ENCODE data around the gene DGKD.

Gene DGKD

GRCh38 chr2:233463586-233463985 lies 109.3 kb downstream of the DGKD start:
- Mint-ChIP-seq H3K9me3 (no peaks in the 10 kb centered on the region), H3K4me3 (no peak overlapping the region), H3K4me1 (peaks cover 0 to 3% of the 10 kb centered on the region in 2 donors), H3K27ac (peak overlapping the region; percentile 83), H3K36me3 (peaks cover 59 to 66% of the 10 kb centered on the region in 2 donors), H3K27me3 (no peaks in the 10 kb centered on the region)
- DNase-seq (no peak), ATAC-seq (replicated peaks) (no peak)

GRCh38 chr2:233464056-233464455 lies 109.8 kb downstream of the DGKD start:
- DNase-seq (no peak), ATAC-seq (replicated peaks) (no peak)
- Mint-ChIP-seq H3K36me3 (peaks cover 59 to 69% of the 10 kb centered on the region in 2 donors), H3K9me3 (no peaks in the 10 kb centered on the region), H3K27ac (peak overlapping the region; percentile 83), H3K4me3 (no peak overlapping the region), H3K27me3 (no peaks in the 10 kb centered on the region), H3K4me1 (peaks cover 0 to 3% of the 10 kb centered on the region in 2 donors)

DNA sequence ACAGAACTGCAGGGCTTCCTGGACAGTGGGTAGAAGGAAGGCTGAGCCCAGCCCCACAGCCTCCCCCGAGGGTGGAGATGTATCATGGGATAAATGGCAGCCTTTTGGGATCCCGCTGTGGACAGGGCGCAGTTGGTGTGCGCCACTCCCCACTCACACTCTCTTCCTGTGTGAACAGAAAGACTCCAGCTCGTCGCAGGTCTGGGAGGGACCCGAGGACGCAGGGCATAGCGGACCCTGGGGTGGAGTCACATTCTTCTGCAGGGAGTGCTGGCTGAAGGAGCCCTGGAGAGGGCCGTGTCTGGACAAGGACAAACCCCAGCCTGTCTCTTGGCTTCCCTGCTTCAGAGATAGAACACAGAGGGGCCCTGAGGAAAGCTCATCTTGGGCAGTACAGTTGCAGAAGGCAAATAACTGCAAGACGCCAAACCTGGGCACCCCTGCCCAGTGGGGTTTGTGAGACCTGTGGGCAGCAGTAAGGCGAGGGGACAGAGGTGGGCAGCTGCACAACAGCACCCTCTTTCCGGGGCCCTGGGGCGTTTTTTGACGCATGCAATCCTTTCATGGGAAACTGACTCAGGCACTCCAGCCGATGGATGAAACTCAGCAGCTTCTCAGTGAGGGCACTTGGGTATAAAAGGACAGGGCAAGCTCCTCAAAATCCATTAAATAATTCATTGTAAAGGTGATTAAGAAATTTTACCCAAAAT lies 110.4 kb downstream of the DGKD start:
- peak overlapping the region; percentile 83 for H3K27ac Mint-ChIP-seq
- DNase-seq, result no peak
- H3K27me3 Mint-ChIP-seq, result no peaks in the 10 kb centered on the region
- H3K36me3 Mint-ChIP-seq, result peaks cover 63 to 69% of the 10 kb centered on the region in 2 donors
- H3K4me3 Mint-ChIP-seq, result no peak overlapping the region
- no peak for ATAC-seq (replicated peaks)
- no peaks in the 10 kb centered on the region for H3K9me3 Mint-ChIP-seq
- H3K4me1 Mint-ChIP-seq, result peaks cover 0 to 3% of the 10 kb centered on the region in 2 donors

DNA sequence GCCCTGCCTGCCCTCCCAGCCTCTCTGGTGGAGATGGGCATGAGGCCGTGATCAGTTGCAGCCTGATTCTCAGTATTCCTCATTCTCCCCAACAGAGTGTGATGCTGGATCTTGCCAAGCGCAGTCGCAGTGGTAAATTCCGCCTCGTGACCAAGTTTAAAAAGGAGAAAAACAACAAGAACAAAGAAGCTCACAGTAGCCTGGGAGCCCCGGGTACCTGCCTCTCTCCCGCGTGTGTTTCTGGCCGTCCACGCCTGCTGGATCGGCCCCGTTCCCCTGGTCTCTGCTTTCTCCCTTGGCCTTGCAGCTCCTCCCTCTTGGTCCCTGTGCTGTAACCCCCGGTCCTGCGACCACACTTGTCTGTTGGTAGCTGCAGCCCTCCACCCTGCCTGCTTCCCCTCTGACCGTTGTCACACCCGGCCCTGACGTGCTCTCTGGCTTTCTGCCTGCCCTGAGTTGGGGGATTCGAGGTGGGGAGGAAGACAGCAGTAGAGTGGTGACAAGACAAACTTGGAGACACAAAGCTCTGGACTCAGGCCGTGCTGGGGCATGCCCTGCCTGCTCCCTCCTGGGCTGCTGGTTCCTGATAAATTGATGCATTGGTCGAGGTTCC lies 112.8 kb downstream of the DGKD start:
- no peaks in the 10 kb centered on the region for H3K27me3 Mint-ChIP-seq
- H3K36me3 Mint-ChIP-seq, result peaks cover 73 to 76% of the 10 kb centered on the region in 2 donors
- ATAC-seq (replicated peaks), result no peak
- peaks cover 0 to 3% of the 10 kb centered on the region in 2 donors for H3K4me1 Mint-ChIP-seq
- no peaks in the 10 kb centered on the region for H3K9me3 Mint-ChIP-seq
- DNase-seq, result no peak
- peak overlapping the region; percentile 5 for H3K27ac Mint-ChIP-seq
- H3K4me3 Mint-ChIP-seq, result no peak overlapping the region

DNA sequence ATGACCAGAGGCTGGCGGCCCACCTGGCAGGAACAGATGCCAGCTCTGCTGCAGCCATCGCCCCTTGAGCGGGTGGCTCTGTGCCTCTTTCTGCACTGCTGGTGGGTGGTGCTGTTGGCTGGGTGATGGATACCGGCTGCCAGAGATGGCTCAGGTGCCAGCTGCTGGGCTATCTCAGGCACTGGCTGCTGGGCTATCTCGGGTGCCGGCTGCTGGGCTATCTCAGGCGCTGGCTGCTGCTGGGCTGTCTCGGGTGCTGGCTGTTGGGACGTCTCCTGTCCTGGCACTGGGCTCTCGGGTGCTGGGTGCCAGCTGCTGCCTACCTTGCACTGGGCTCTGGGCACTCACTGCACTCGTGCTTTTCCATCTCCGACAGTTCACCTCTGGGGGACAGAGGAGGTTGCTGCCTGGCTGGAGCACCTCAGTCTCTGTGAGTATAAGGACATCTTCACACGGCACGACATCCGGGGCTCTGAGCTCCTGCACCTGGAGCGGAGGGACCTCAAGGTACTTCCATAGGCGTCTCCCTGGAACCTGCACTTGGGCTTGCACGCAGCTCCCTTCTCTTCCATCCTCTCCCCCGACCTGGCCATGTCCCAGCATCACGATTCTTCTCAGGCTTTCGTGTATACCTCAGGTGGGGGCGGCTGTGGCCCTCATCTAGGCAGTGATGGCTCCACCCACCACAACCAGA lies 113.9 kb downstream of the DGKD start:
- Mint-ChIP-seq H3K36me3 (peaks cover 76 to 78% of the 10 kb centered on the region in 2 donors), H3K9me3 (peaks cover 0 to 4% of the 10 kb centered on the region in 2 donors), H3K4me3 (no peak overlapping the region), H3K27me3 (no peaks in the 10 kb centered on the region), H3K27ac (peak overlapping the region; percentile 56), H3K4me1 (peaks cover 0 to 3% of the 10 kb centered on the region in 2 donors)
- DNase-seq, result no peak
- no peak for ATAC-seq (replicated peaks)

DNA sequence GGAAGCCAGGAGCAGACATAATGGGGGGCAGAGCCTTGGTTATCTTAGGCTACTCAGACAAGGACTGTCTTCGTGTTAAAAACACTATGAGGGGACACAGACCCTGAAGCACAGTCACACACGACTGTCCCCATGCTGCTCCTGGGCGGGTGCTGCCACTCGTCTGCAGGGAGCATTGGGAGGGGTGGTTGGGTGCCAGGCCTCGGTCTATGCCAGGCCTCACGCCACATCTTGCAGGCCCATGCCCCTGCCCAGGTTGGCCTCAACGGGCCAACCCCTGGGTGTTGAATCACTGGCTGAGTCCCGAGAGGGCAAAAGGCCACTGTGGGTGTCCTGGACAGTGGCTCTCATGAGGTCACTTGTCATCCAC lies 114.4 kb downstream of the DGKD start:
- H3K36me3 Mint-ChIP-seq, result peaks cover 75 to 78% of the 10 kb centered on the region in 2 donors
- DNase-seq (no peak), ATAC-seq (replicated peaks) (no peak)
- no peak overlapping the region for H3K4me3 Mint-ChIP-seq
- no peaks in the 10 kb centered on the region for H3K27me3 Mint-ChIP-seq
- H3K27ac Mint-ChIP-seq, result no peak overlapping the region
- peaks cover 0 to 4% of the 10 kb centered on the region in 2 donors for H3K9me3 Mint-ChIP-seq
- peaks cover under 1 to 5% of the 10 kb centered on the region in 2 donors for H3K4me1 Mint-ChIP-seq

- ATAC-seq (replicated peaks) (no peak), DNase-seq (no peak)
- no peaks in the 10 kb centered on the region for H3K27me3 Mint-ChIP-seq
- peaks cover 0 to 4% of the 10 kb centered on the region in 2 donors for H3K9me3 Mint-ChIP-seq
- H3K4me1 Mint-ChIP-seq, result peaks cover 0 to 11% of the 10 kb centered on the region in 2 donors
- no peak overlapping the region for H3K4me3 Mint-ChIP-seq
- H3K27ac Mint-ChIP-seq, result peak overlapping the region; percentile 87
- H3K36me3 Mint-ChIP-seq, result peaks cover 72 to 77% of the 10 kb centered on the region in 2 donors
Measured at GRCh38 chr2:233469261-233470010, 115.1 kb downstream of the DGKD start.

DNA sequence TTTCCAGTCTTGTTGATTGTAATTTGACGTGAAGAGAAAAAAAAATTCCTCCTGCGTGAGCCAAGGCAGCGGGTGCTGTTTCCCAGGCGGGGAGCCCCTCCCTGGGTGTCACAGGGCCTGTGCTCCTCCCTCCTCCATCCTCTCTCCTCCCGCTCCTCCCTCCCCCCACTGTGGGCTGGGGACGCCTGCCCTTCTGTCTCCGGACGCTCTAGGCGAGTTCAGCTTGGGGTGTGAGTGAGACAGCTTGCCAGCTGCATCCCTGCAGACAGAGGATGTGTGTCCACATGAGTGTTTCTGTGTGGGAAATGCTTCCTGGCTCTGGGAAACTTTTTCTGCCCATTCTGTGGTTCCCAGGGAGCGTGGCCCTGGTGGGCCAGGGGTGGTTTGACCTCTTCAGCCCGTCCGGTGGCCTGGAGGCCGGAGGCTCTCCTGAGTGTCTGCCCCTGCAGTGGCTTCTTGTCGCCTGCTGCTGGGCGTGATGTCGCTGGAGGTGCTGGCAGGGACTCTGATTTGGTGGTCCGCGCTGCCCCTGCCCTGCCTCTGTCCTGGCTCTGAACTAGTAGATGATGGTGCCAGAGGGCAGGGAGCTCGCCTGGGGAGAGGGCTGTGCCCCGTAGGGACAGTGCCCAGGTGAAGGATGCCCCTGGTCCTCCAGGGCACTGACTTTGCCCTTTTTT lies 115.9 kb downstream of the DGKD start:
- DNase-seq, result no peak
- peaks cover 0 to 11% of the 10 kb centered on the region in 2 donors for H3K4me1 Mint-ChIP-seq
- peaks cover 68 to 76% of the 10 kb centered on the region in 2 donors for H3K36me3 Mint-ChIP-seq
- no peak for ATAC-seq (replicated peaks)
- peaks cover 0 to 4% of the 10 kb centered on the region in 2 donors for H3K9me3 Mint-ChIP-seq
- H3K27me3 Mint-ChIP-seq, result no peaks in the 10 kb centered on the region
- no peak overlapping the region for H3K4me3 Mint-ChIP-seq
- peak overlapping the region; percentile 87 for H3K27ac Mint-ChIP-seq

DNA sequence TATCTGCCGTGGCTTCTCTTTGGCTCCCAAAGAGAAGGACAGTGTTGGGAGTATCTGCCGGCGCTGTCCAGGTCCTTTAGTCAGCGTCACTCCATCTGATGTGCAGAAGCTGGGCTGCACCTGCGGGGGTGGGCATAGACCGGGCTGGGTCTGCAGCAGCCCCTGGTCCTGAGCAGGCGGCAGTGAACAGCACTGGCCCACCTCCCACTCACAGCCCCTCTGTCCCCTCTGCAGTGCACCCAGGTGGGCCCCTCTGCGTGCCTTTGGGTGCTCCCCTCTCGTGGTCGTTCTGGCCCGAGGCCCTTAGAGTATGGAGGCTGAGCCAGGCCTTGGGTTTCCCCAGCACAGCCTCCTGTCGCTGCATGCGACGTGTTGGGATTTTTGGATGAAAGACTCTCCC lies 116.5 kb downstream of the DGKD start:
- Mint-ChIP-seq H3K27ac (peak overlapping the region; percentile 59), H3K27me3 (no peaks in the 10 kb centered on the region), H3K9me3 (peaks cover 0 to 4% of the 10 kb centered on the region in 2 donors), H3K4me3 (no peak overlapping the region), H3K4me1 (peaks cover 0 to 11% of the 10 kb centered on the region in 2 donors), H3K36me3 (peaks cover 68 to 78% of the 10 kb centered on the region in 2 donors)
- DNase-seq, result no peak
- ATAC-seq (replicated peaks), result no peak

DNA sequence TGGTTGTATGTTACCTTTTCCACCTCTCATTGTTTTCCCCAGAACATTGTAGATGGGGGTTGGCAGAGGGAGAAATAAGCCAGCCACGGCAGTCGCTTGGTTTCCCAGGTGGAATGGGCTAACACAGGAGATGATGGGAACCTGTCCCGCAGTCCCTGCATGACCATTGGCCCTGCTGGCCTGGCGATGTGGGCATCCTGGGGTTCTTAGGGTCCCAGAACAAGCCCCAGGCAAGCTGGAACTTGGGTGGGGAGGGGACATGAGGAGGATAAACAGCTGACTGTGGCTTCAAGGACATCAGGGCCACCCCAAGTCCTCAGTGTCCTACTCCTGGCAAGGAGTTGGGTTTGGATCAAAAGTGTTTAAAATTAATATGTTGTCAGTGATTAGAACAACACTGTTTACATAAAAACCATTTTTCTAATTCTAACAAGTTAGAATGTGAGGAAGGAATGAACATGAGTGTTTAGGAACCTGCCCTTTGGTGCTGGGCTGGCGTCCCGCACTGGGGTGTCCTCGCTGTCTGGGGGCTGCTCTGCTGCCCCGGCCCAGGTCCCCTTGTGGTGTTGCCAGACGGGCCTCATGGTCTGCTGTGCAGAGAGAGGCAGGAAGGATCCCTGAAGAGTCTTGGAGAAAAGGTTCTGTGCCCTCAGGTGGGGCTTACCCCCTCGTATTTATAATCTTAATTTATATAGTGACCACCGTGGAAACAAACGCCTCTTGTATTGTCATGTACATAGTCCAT lies 117.2 kb downstream of the DGKD start:
- ATAC-seq (replicated peaks), result no peak
- no peak overlapping the region for H3K4me3 Mint-ChIP-seq
- H3K27ac Mint-ChIP-seq, result peak overlapping the region; percentile 60

DNA sequence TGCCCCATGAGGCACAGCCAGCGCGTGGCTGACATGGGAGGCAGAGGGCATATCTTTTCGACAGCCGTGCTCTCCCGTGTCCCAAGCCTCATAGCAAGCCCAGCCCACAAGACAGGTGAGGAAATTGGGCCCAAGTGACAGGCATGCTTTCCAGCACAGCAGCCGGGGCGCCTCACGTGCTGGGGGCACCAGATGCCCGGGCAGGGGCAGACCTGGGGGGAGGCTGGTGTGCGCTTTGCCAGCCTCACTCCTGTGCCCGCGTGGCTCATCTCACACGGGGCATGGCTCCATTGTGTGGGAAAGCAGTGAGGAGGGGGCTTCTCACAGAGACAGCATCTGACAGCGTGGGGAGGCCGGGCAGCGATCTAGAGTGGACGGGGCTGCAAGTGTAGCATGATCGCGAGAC lies 119.1 kb downstream of the DGKD start:
- peaks cover 0 to 11% of the 10 kb centered on the region in 2 donors for H3K4me1 Mint-ChIP-seq
- no peak for ATAC-seq (replicated peaks)

More for the DNA sequence above, 117.2 kb downstream of the DGKD start:
- Mint-ChIP-seq H3K4me1 (peaks cover 0 to 11% of the 10 kb centered on the region in 2 donors), H3K36me3 (peaks cover 64 to 76% of the 10 kb centered on the region in 2 donors), H3K9me3 (peaks cover 0 to 4% of the 10 kb centered on the region in 2 donors), H3K27me3 (no peaks in the 10 kb centered on the region)
- no peak for DNase-seq

DNA sequence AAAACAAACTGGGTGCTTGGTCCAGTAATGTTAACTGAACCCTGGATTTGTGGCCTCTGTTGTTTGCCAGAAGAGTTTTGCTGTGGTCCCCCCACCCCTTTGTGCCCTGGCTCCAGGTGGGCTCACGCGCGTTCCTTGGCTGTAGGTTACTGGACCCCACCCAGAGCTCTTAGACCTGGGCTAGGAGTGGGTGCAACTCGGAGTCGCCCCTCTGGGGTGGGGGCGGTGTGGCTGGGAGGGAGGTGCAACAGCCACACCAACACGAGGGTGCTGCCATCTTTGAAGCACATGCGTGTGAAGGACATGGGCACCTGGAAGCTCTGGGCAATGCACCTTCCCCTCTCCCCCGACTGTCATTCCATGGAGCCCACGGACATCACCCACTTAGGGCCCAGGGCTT lies 119.6 kb downstream of the DGKD start:
- Mint-ChIP-seq H3K27me3 (no peaks in the 10 kb centered on the region), H3K4me1 (peaks cover 0 to 11% of the 10 kb centered on the region in 2 donors), H3K36me3 (peaks cover 60 to 67% of the 10 kb centered on the region in 2 donors), H3K4me3 (no peak overlapping the region), H3K9me3 (peaks cover 0 to 4% of the 10 kb centered on the region in 2 donors), H3K27ac (peak overlapping the region; percentile 76)
- DNase-seq (no peak), ATAC-seq (replicated peaks) (no peak)

More for the DNA sequence above, 119.1 kb downstream of the DGKD start:
- Mint-ChIP-seq H3K27ac (peak overlapping the region; percentile 42), H3K27me3 (no peaks in the 10 kb centered on the region), H3K36me3 (peaks cover 61 to 69% of the 10 kb centered on the region in 2 donors), H3K4me3 (peak overlapping the region in 1 of 2 donors; percentile 50), H3K9me3 (peaks cover 0 to 4% of the 10 kb centered on the region in 2 donors)
- no peak for DNase-seq

Data from stimulated activated naive B cell treated with anti-CD40 and anti-IgM and Interleukin-4, amounts not matched to agents 10 μg/mL and 1 μg/mL and 100 μg/mL, for 72 hours (primary cell).